ENCODE results near the gene POLR2I. TPM values are rescaled to one million over a fixed set of nuclear protein-coding genes. Genes with fewer than 3 reads are reported as not detected.
"Not testable (repeated sequence)": the region's sequence is repeated elsewhere in the genome, so short reads cannot be mapped to it uniquely, and the experiment has no call there.

The POLR2I gene
- total RNA-seq, 8 experiments from 2014 or later = 87.3 to 171 (median 111) TPM

GRCh38 chr19:36142046-36142445 lies 27.4 kb upstream of the POLR2I start:
- WGBS, 10 experiments = 60% methylated on average over 1 of the region's 14 CpGs; no CpG with 5 or more reads in 9 of the 10 experiments
- in situ Hi-C loops (cut with MboI; ENCODE audit: low pct_unique_long_range_greater_than_20kb in 2 of 9, low sequenced_read_pairs in 9 of 9, unreplicated experiment in 9 of 9) = no loop called here
- Histone ChIP-seq H3K4me3 (no peak overlapping the region), H3K27ac (no peak overlapping the region), H3K4me1 (replicated peaks in 1 of 2) (peaks cover 5 to 6% of the 10 kb centered on the region in 2 donors)
- ATAC-seq (replicated peaks in 6 of 8) = no peak

GRCh38 chr19:36141039-36141927 lies 26.6 kb upstream of the POLR2I start:
- WGBS, 10 experiments = 60 to 100% (median 89%) methylated on average over 1 to 4 of the region's 42 CpGs; no CpG with 5 or more reads in 5 of the 10 experiments
- Histone ChIP-seq H3K4me1 (replicated peaks in 1 of 2) (peaks cover 5 to 6% of the 10 kb centered on the region in 2 donors), H3K27ac (peak overlapping the region; percentile 81 to 84), H3K4me3 (peak overlapping the region; percentile 69 to 99 (median 86))
- in situ Hi-C loops (cut with MboI; ENCODE audit: low pct_unique_long_range_greater_than_20kb in 2 of 9, low sequenced_read_pairs in 9 of 9, unreplicated experiment in 9 of 9) = no loop called here
- ATAC-seq (replicated peaks in 6 of 8) = peak; percentile 9 to 57 (median 34)

GRCh38 chr19:36140304-36141038 lies 25.8 kb upstream of the POLR2I start:
- WGBS, 10 experiments = 0% methylated on average over 1 to 16 of the region's 31 CpGs; no CpG with 5 or more reads in 7 of the 10 experiments
- H3K4me1 ChIP-seq (replicated peaks in 1 of 2) = peaks cover 5 to 6% of the 10 kb centered on the region in 2 donors
- H3K4me3 ChIP-seq = peak overlapping the region; percentile 69 to 99 (median 86)
- in situ Hi-C loops (cut with MboI; ENCODE audit: low pct_unique_long_range_greater_than_20kb in 2 of 9, low sequenced_read_pairs in 9 of 9, unreplicated experiment in 9 of 9) = no loop called here
- ATAC-seq (replicated peaks in 6 of 8) = peak; percentile 3 to 41 (median 11)
- H3K27ac ChIP-seq = peak overlapping the region; percentile 81 to 84

- Histone ChIP-seq H3K4me1 (replicated peaks in 1 of 2) (peaks cover 5 to 6% of the 10 kb centered on the region in 2 donors), H3K4me3 (peak within 1 kb of the TSS; percentile 69 to 99 (median 86)), H3K27ac (peak within 1 kb of the TSS; percentile 81 to 84)
- in situ Hi-C loops (cut with MboI; ENCODE audit: low pct_unique_long_range_greater_than_20kb in 2 of 9, low sequenced_read_pairs in 9 of 9, unreplicated experiment in 9 of 9) = no loop called here
- ATAC-seq (replicated peaks in 6 of 8) = peak; percentile 63 to 91 (median 88)
- WGBS, 10 experiments = 0 to 12% (median 0%) methylated on average over 1 to 11 of the region's 75 CpGs; no CpG with 5 or more reads in 3 of the 10 experiments
Measured at GRCh38 chr19:36139473-36140303, 25.0 kb upstream of the POLR2I start, which contains the start of gene CAPNS1. CAPNS1 (plus strand) TSS chr19:36140066; CDS start chr19:36141012, 946 bp downstream.

- H3K27ac ChIP-seq = peak overlapping the region; percentile 70 to 84
- in situ Hi-C loops (cut with MboI; ENCODE audit: low pct_unique_long_range_greater_than_20kb in 2 of 9, low sequenced_read_pairs in 9 of 9, unreplicated experiment in 9 of 9) = no loop called here
- ATAC-seq (replicated peaks in 6 of 8) = no peak
- H3K4me3 ChIP-seq = peak overlapping the region; percentile 69 to 99 (median 86)
- H3K4me1 ChIP-seq (replicated peaks in 1 of 2) = peaks cover 5 to 6% of the 10 kb centered on the region in 2 donors
- 54 to 86% (median 64%) methylated on average over 2 to 7 of the region's 7 CpGs; no CpG with 5 or more reads in 1 of the 10 experiments for WGBS, 10 experiments
Measured at GRCh38 chr19:36139120-36139472, 24.4 kb upstream of the POLR2I start.

GRCh38 chr19:36136964-36137686 lies 22.4 kb upstream of the POLR2I start:
- WGBS, 10 experiments = 55 to 87% (median 71%) methylated on average over 1 to 12 of the region's 12 CpGs; no CpG with 5 or more reads in 2 of the 10 experiments
- no peak overlapping the region for H3K27ac ChIP-seq
- in situ Hi-C loops (cut with MboI; ENCODE audit: low pct_unique_long_range_greater_than_20kb in 2 of 9, low sequenced_read_pairs in 9 of 9, unreplicated experiment in 9 of 9) = no loop called here
- peaks cover 5 to 6% of the 10 kb centered on the region in 2 donors for H3K4me1 ChIP-seq (replicated peaks in 1 of 2)
- no peak overlapping the region for H3K4me3 ChIP-seq
- ATAC-seq (replicated peaks in 6 of 8) = peak in 3 of 8 experiments; percentile 1 to 9 (median 1)

GRCh38 chr19:36134867-36135266 lies 20.2 kb upstream of the POLR2I start:
- H3K4me3 ChIP-seq; H3K4me1 ChIP-seq (replicated peaks in 1 of 2); in situ Hi-C loops (cut with MboI; ENCODE audit: low pct_unique_long_range_greater_than_20kb in 2 of 9, low sequenced_read_pairs in 9 of 9, unreplicated experiment in 9 of 9); ATAC-seq (replicated peaks in 6 of 8); H3K27ac ChIP-seq: not testable (repeated sequence)
- WGBS, 10 experiments = 29 to 100% (median 87%) methylated on average over 1 to 2 of the region's 4 CpGs; no CpG with 5 or more reads in 4 of the 10 experiments

- 40 to 93% (median 80%) methylated on average over 1 to 5 of the region's 6 CpGs; no CpG with 5 or more reads in 3 of the 10 experiments for WGBS, 10 experiments
- in situ Hi-C loops (cut with MboI; ENCODE audit: low pct_unique_long_range_greater_than_20kb in 2 of 9, low sequenced_read_pairs in 9 of 9, unreplicated experiment in 9 of 9); ATAC-seq (replicated peaks in 6 of 8); H3K4me1 ChIP-seq (replicated peaks in 1 of 2); H3K4me3 ChIP-seq; H3K27ac ChIP-seq: not testable (repeated sequence)
Measured at GRCh38 chr19:36131221-36131620, 16.5 kb upstream of the POLR2I start.

GRCh38 chr19:36128392-36128736 lies 13.7 kb upstream of the POLR2I start:
- 7 to 40% (median 18%) methylated on average over 2 to 8 of the region's 10 CpGs; no CpG with 5 or more reads in 2 of the 10 experiments for WGBS, 10 experiments
- in situ Hi-C loops (cut with MboI; ENCODE audit: low pct_unique_long_range_greater_than_20kb in 2 of 9, low sequenced_read_pairs in 9 of 9, unreplicated experiment in 9 of 9) = loop anchor here in 1 of 9 experiments (10.0 kb wide), 1 partner anchor 46 kb away; no protein-coding TSS in a partner anchor
- ATAC-seq (replicated peaks in 6 of 8) = peak in 7 of 8 experiments; percentile 2 to 8 (median 4)
- H3K27ac ChIP-seq = peak overlapping the region; percentile 62 to 79
- peak overlapping the region; percentile 42 to 47 (median 43) for H3K4me3 ChIP-seq
- peaks cover 0 to 3% of the 10 kb centered on the region in 2 donors for H3K4me1 ChIP-seq (replicated peaks in 1 of 2)

- 70 to 100% (median 96%) methylated on average over 1 to 8 of the region's 9 CpGs; no CpG with 5 or more reads in 3 of the 10 experiments for WGBS, 10 experiments
- no peak overlapping the region for H3K27ac ChIP-seq
- in situ Hi-C loops (cut with MboI; ENCODE audit: low pct_unique_long_range_greater_than_20kb in 2 of 9, low sequenced_read_pairs in 9 of 9, unreplicated experiment in 9 of 9) = loop anchor here in 1 of 9 experiments (10.0 kb wide), 1 partner anchor 49 kb away; no protein-coding TSS in a partner anchor
- peaks cover 0 to 3% of the 10 kb centered on the region in 2 donors for H3K4me1 ChIP-seq (replicated peaks in 1 of 2)
- no peak overlapping the region for H3K4me3 ChIP-seq
- ATAC-seq (replicated peaks in 6 of 8) = no peak
Measured at GRCh38 chr19:36125557-36125956, 10.9 kb upstream of the POLR2I start.

- 85 to 93% (median 88%) methylated on average over 3 to 13 of the region's 49 CpGs; no CpG with 5 or more reads in 7 of the 10 experiments for WGBS, 10 experiments
- Histone ChIP-seq H3K4me3 (no peak overlapping the region), H3K27ac (no peak overlapping the region), H3K4me1 (replicated peaks in 1 of 2) (no peaks in the 10 kb centered on the region)
- in situ Hi-C loops (cut with MboI; ENCODE audit: low pct_unique_long_range_greater_than_20kb in 2 of 9, low sequenced_read_pairs in 9 of 9, unreplicated experiment in 9 of 9) = loop anchor here in 1 of 9 experiments (10.0 kb wide), 1 partner anchor 53 kb away; no protein-coding TSS in a partner anchor
- peak in 4 of 8 experiments; percentile 11 to 28 (median 14) for ATAC-seq (replicated peaks in 6 of 8)
Measured at GRCh38 chr19:36121486-36122124, 6.9 kb upstream of the POLR2I start.

Data from motor neuron (in vitro differentiated cells).